HEK293 (cell line): ENCODE results near the gene EFHC1.

Source experiments
- ZBTB21 ChIP-seq: fragments of 450-650 bp; formaldehyde crosslinking; IDR thresholded peaks from 2 replicates; pipeline ENCODE4 v1.5.1; 2017; ENCODE audit warnings: missing biosample characterization, missing genetic modification characterization
- ZNF16 ChIP-seq: fragments of 450-650 bp; formaldehyde crosslinking; IDR thresholded peaks from 2 replicates; pipeline ENCODE4 v1.5.1; 2016; ENCODE audit warnings: low read depth, missing biosample characterization, missing genetic modification characterization
- ZNF335 ChIP-seq: fragments of 450-650 bp; formaldehyde crosslinking; conservative IDR thresholded peaks from 2 replicates; pipeline ENCODE4 v1.5.1; 2016; ENCODE audit warnings: missing biosample characterization, missing genetic modification characterization
- ZNF658 ChIP-seq: fragments of 450-650 bp; formaldehyde crosslinking; IDR thresholded peaks from 2 replicates; pipeline ENCODE4; 2016; ENCODE audit warnings: missing biosample characterization, missing genetic modification characterization
- TF ChIP-seq, protein P1 (sequence below): fragments of 450-650 bp; formaldehyde crosslinking; IDR thresholded peaks from 2 replicates; pipeline ENCODE4 v1.5.1; 2016; ENCODE audit warnings: missing biosample characterization, missing genetic modification characterization
- TF ChIP-seq, protein P2 (sequence below): fragments of 450-650 bp; formaldehyde crosslinking; IDR thresholded peaks from 2 replicates; pipeline ENCODE4 v1.5.1; 2016; ENCODE audit warnings: missing biosample characterization, missing genetic modification characterization

DNA sequence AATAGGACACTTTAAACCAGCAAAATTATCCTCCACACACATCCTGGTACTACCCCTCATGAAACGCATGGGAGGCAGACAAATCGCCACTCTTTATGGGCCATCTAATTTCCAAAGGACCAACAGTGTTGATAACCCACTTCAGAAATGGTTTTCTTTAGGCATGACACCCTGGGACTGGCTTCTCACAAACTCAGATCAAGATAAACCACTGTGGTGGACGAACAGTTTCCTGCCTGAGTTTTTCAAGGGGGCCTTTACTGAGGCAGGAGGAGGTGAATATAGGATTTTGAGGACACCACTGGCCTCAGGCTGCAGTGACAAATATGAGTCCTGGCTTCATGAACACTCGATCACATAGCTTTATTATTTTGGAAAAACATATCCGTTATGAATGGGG lies 130.7 kb downstream of the EFHC1 start:
- TF ChIP-seq, protein P1, sequence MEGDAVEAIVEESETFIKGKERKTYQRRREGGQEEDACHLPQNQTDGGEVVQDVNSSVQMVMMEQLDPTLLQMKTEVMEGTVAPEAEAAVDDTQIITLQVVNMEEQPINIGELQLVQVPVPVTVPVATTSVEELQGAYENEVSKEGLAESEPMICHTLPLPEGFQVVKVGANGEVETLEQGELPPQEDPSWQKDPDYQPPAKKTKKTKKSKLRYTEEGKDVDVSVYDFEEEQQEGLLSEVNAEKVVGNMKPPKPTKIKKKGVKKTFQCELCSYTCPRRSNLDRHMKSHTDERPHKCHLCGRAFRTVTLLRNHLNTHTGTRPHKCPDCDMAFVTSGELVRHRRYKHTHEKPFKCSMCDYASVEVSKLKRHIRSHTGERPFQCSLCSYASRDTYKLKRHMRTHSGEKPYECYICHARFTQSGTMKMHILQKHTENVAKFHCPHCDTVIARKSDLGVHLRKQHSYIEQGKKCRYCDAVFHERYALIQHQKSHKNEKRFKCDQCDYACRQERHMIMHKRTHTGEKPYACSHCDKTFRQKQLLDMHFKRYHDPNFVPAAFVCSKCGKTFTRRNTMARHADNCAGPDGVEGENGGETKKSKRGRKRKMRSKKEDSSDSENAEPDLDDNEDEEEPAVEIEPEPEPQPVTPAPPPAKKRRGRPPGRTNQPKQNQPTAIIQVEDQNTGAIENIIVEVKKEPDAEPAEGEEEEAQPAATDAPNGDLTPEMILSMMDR (tag by site-specific recombination), result no peak
- TF ChIP-seq ZBTB21 (tag by site-specific recombination), result no peak
- no peak for TF ChIP-seq ZNF658
- TF ChIP-seq ZNF16 (tag by site-specific recombination), result no peak
- TF ChIP-seq, protein P2, sequence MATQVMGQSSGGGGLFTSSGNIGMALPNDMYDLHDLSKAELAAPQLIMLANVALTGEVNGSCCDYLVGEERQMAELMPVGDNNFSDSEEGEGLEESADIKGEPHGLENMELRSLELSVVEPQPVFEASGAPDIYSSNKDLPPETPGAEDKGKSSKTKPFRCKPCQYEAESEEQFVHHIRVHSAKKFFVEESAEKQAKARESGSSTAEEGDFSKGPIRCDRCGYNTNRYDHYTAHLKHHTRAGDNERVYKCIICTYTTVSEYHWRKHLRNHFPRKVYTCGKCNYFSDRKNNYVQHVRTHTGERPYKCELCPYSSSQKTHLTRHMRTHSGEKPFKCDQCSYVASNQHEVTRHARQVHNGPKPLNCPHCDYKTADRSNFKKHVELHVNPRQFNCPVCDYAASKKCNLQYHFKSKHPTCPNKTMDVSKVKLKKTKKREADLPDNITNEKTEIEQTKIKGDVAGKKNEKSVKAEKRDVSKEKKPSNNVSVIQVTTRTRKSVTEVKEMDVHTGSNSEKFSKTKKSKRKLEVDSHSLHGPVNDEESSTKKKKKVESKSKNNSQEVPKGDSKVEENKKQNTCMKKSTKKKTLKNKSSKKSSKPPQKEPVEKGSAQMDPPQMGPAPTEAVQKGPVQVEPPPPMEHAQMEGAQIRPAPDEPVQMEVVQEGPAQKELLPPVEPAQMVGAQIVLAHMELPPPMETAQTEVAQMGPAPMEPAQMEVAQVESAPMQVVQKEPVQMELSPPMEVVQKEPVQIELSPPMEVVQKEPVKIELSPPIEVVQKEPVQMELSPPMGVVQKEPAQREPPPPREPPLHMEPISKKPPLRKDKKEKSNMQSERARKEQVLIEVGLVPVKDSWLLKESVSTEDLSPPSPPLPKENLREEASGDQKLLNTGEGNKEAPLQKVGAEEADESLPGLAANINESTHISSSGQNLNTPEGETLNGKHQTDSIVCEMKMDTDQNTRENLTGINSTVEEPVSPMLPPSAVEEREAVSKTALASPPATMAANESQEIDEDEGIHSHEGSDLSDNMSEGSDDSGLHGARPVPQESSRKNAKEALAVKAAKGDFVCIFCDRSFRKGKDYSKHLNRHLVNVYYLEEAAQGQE (tag by site-specific recombination), result no peak
- TF ChIP-seq ZNF335 (tag by site-specific recombination), result no peak
